ENCODE results near the gene APOH. TPM values are rescaled to one million over a fixed set of nuclear protein-coding genes. Genes with fewer than 3 reads are reported as not detected.

APOH gene
- total RNA-seq, 1 experiment from 2014 or later = 1.2 TPM

GRCh38 chr17:66211047-66211810 lies 18.0 kb downstream of the APOH start:
- ChIA-PET CTCF (no interaction called here), POLR2A (interaction anchor here (0.6 kb wide), 1 partner anchor 36 kb away, joined by 13 read pairs; no protein-coding TSS in a partner anchor)
- no peaks in the 10 kb centered on the region for H3K9me3 ChIP-seq (ENCODE audit: control insufficient read depth, insufficient read depth, low read depth, low read length)
- TF ChIP-seq REST (IDR thresholded peaks at IDR 0.05; ENCODE audit: insufficient read depth in 1 of 2, low read depth in 2 of 2, low read length in 1 of 2) (no peak), SIN3A (IDR thresholded peaks at IDR 0.05; ENCODE audit: borderline replicate concordance, insufficient read depth, low read depth, low read length) (no peak), CTCF (IDR thresholded peaks at IDR 0.05) (no peak), POLR2AphosphoS5 (IDR thresholded peaks at IDR 0.05; ENCODE audit: low read depth, low read length) (no peak), TCF7L2 (IDR thresholded peaks at IDR 0.05; ENCODE audit: low read depth, low read length) (no peak)
- no peaks in the 10 kb centered on the region for H3K4me1 ChIP-seq (ENCODE audit: control insufficient read depth, insufficient read depth, low read length)
- DNase-seq (ENCODE audit: low read depth, low spot score) (no peak), ATAC-seq (no peak)
- H3K27me3 ChIP-seq (ENCODE audit: control insufficient read depth, insufficient read depth, low read length) = no peaks in the 10 kb centered on the region
- intact Hi-C loops (cut with micrococcal nuclease; ENCODE audit: unreplicated experiment) (no loop called here), in situ Hi-C loops (cut with HindIII; ENCODE audit: low pct_unique_long_range_greater_than_20kb, low sequenced_read_pairs) (no loop called here)
- no peak overlapping the region for H3K27ac ChIP-seq (ENCODE audit: low read length)
- no peak overlapping the region for H3K4me3 ChIP-seq (ENCODE audit: low read depth in 2 of 2, low read length in 2 of 2)
- H3K36me3 ChIP-seq (ENCODE audit: control insufficient read depth, insufficient read depth, low read length) = no peaks in the 10 kb centered on the region
- no TSS peak for BruUV-seq (replicated peaks)

- no peaks in the 10 kb centered on the region for H3K36me3 ChIP-seq (ENCODE audit: control insufficient read depth, insufficient read depth, low read length)
- intact Hi-C loops (cut with micrococcal nuclease; ENCODE audit: unreplicated experiment) (no loop called here), in situ Hi-C loops (cut with HindIII; ENCODE audit: low pct_unique_long_range_greater_than_20kb, low sequenced_read_pairs) (no loop called here)
- POLR2A ChIA-PET = no interaction called here
- H3K27ac ChIP-seq (ENCODE audit: low read length) = no peak overlapping the region
- H3K9me3 ChIP-seq (ENCODE audit: control insufficient read depth, insufficient read depth, low read depth, low read length) = no peaks in the 10 kb centered on the region
- no peaks in the 10 kb centered on the region for H3K4me1 ChIP-seq (ENCODE audit: control insufficient read depth, insufficient read depth, low read length)
- TF ChIP-seq POLR2AphosphoS5 (IDR thresholded peaks at IDR 0.05; ENCODE audit: low read depth, low read length) (no peak), CTCF (IDR thresholded peaks at IDR 0.05) (no peak), TCF7L2 (IDR thresholded peaks at IDR 0.05; ENCODE audit: low read depth, low read length) (no peak)
- DNase-seq (ENCODE audit: low read depth, low spot score) (no peak), ATAC-seq (no peak)
- H3K4me3 ChIP-seq (ENCODE audit: low read depth in 2 of 2, low read length in 2 of 2) = no peak overlapping the region
- BruUV-seq (replicated peaks) = no TSS peak
- CTCF ChIA-PET = no interaction called here
- H3K27me3 ChIP-seq (ENCODE audit: control insufficient read depth, insufficient read depth, low read length) = no peaks in the 10 kb centered on the region
Observed at GRCh38 chr17:66210208-66210574, 19.0 kb downstream of the APOH start.
